Vagina (tissue), 2 donors: Measurements from ENCODE around the gene PCED1A. TPM values are rescaled to one million over a fixed set of nuclear protein-coding genes. Genes with fewer than 3 reads are reported as not detected.

Source experiments
- DNase-seq, 2 donors: peaks; one replicate each; pipeline ENCODE4 v3.0.0-alpha.2; 2017; ENCODE audit errors: extremely low spot score in 2 of 2
- H3K27ac ChIP-seq: fragments of 200-600 bp; sonication (generic); one replicate; pipeline ENCODE4 v1.5.1; 2019
- H3K27me3 ChIP-seq: fragments of 200-600 bp; sonication (generic); one replicate; pipeline ENCODE4 v1.5.1; 2019
- H3K36me3 ChIP-seq, 2 donors: fragments of 200-600 bp; sonication (generic); one replicate each; pipeline ENCODE4 v1.5.1; 2017 to 2019
- H3K4me1 ChIP-seq: fragments of 200-600 bp; sonication (generic); one replicate; pipeline ENCODE4 v1.5.1; 2019
- H3K4me3 ChIP-seq, 2 donors: fragments of 200-600 bp; sonication (generic); 1 replicate in 1 of 2; 2 replicates in 1 of 2; pipeline ENCODE4 v1.5.1; 2016 to 2019
- H3K9me3 ChIP-seq: fragments of 200-600 bp; sonication (generic); one replicate; pipeline ENCODE4 v1.5.1; 2019
- CTCF ChIP-seq, 3 experiments: fragments of 450-650 bp in 2 of 3; fragments of 200-600 bp in 1 of 3; sonication (generic) in 1 of 3; IDR thresholded peaks; one replicate each; pipeline ENCODE4 v1.5.1; 2017 to 2019; ENCODE audit warnings: antibody characterized with exemption in 3 of 3, mild to moderate bottlenecking in 2 of 3, moderate library complexity in 2 of 3
- POLR2A ChIP-seq, 2 donors: fragments of 450-650 bp; IDR thresholded peaks; one replicate each; pipeline ENCODE4 v1.6.1; 2017; ENCODE audit warnings: antibody characterized with exemption in 2 of 2, mild to moderate bottlenecking in 2 of 2, moderate library complexity in 2 of 2
- POLR2AphosphoS5 ChIP-seq, 2 donors: sonication (generic); formaldehyde crosslinking; IDR thresholded peaks; one replicate each; pipeline ENCODE4 v1.9.0; 2017; ENCODE audit warnings: antibody characterized with exemption in 2 of 2, mild to moderate bottlenecking in 2 of 2, low read depth in 1 of 2; ENCODE audit not compliant: insufficient read depth in 1 of 2
- intact Hi-C: fragments of 100-400 bp; cut with DNase I; formaldehyde crosslinking; loops from one replicate; pipeline ENCODE4 v1.15.1; 2023
- total RNA-seq: library from RNA; depleted of rRNA; stranded (reverse); fragments of >200 nt; gene quantifications from one replicate; pipeline ENCODE4 v1.2.3, GENCODE V29; 2016

Gene PCED1A
- total RNA-seq, 1 donor from 2014 or later: 22.1 TPM

- H3K27me3 ChIP-seq: no peaks in the 10 kb centered on the region
- DNase-seq: no peak
- no peak overlapping the region for H3K4me3 ChIP-seq
- peaks cover 0 to 4% of the 10 kb centered on the region in 2 donors for H3K36me3 ChIP-seq
- intact Hi-C loops: no loop called here
- TF ChIP-seq CTCF (IDR thresholded peaks at IDR 0.05) (no peak), POLR2A (IDR thresholded peaks at IDR 0.05) (no peak), POLR2AphosphoS5 (IDR thresholded peaks at IDR 0.05; ENCODE audit: insufficient read depth in 1 of 2, low read depth in 1 of 2) (no peak)
- H3K27ac ChIP-seq: peak overlapping the region; percentile 83
- no peaks in the 10 kb centered on the region for H3K9me3 ChIP-seq
- peaks cover 55% of the 10 kb centered on the region for H3K4me1 ChIP-seq
Measured at GRCh38 chr20:2871111-2871465, 30.6 kb upstream of the PCED1A start.

GRCh38 chr20:2869381-2869780 is 28.9 kb upstream of the PCED1A start:
- no peak for DNase-seq
- H3K36me3 ChIP-seq: peaks cover 0 to 20% of the 10 kb centered on the region in 2 donors
- H3K4me1 ChIP-seq: peaks cover 39% of the 10 kb centered on the region
- no peak overlapping the region for H3K4me3 ChIP-seq
- no peaks in the 10 kb centered on the region for H3K27me3 ChIP-seq
- H3K9me3 ChIP-seq: no peaks in the 10 kb centered on the region
- H3K27ac ChIP-seq: peak overlapping the region; percentile 53
- TF ChIP-seq POLR2A (IDR thresholded peaks at IDR 0.05): no peak
- TF ChIP-seq CTCF (IDR thresholded peaks at IDR 0.05): no peak
- TF ChIP-seq POLR2AphosphoS5 (IDR thresholded peaks at IDR 0.05; ENCODE audit: insufficient read depth in 1 of 2, low read depth in 1 of 2): no peak
- intact Hi-C loops: no loop called here

- DNase-seq: no peak
- peaks cover 28% of the 10 kb centered on the region for H3K4me1 ChIP-seq
- no peaks in the 10 kb centered on the region for H3K9me3 ChIP-seq
- no peak overlapping the region for H3K4me3 ChIP-seq
- TF ChIP-seq CTCF (IDR thresholded peaks at IDR 0.05): no peak
- no peak for TF ChIP-seq POLR2AphosphoS5 (IDR thresholded peaks at IDR 0.05; ENCODE audit: insufficient read depth in 1 of 2, low read depth in 1 of 2)
- TF ChIP-seq POLR2A (IDR thresholded peaks at IDR 0.05): no peak
- no peak overlapping the region for H3K27ac ChIP-seq
- intact Hi-C loops: no loop called here
- H3K36me3 ChIP-seq: peaks cover 0 to 34% of the 10 kb centered on the region in 2 donors
- no peaks in the 10 kb centered on the region for H3K27me3 ChIP-seq
Measured at GRCh38 chr20:2867081-2867864, 26.8 kb upstream of the PCED1A start.

GRCh38 chr20:2866236-2866635 is 25.8 kb upstream of the PCED1A start:
- no peak for DNase-seq
- intact Hi-C loops: no loop called here
- H3K9me3 ChIP-seq: no peaks in the 10 kb centered on the region
- no peak for TF ChIP-seq CTCF (IDR thresholded peaks at IDR 0.05)
- no peak for TF ChIP-seq POLR2AphosphoS5 (IDR thresholded peaks at IDR 0.05; ENCODE audit: insufficient read depth in 1 of 2, low read depth in 1 of 2)
- TF ChIP-seq POLR2A (IDR thresholded peaks at IDR 0.05): no peak
- H3K4me1 ChIP-seq: peaks cover 18% of the 10 kb centered on the region
- no peak overlapping the region for H3K27ac ChIP-seq
- no peak overlapping the region for H3K4me3 ChIP-seq
- H3K36me3 ChIP-seq: peaks cover 0 to 44% of the 10 kb centered on the region in 2 donors
- H3K27me3 ChIP-seq: no peaks in the 10 kb centered on the region

- no peaks in the 10 kb centered on the region for H3K9me3 ChIP-seq
- intact Hi-C loops: no loop called here
- no peaks in the 10 kb centered on the region for H3K27me3 ChIP-seq
- no peak overlapping the region for H3K27ac ChIP-seq
- no peak for DNase-seq
- peaks cover 12% of the 10 kb centered on the region for H3K4me1 ChIP-seq
- H3K36me3 ChIP-seq: peaks cover 0 to 50% of the 10 kb centered on the region in 2 donors
- H3K4me3 ChIP-seq: no peak overlapping the region
- TF ChIP-seq CTCF (IDR thresholded peaks at IDR 0.05) (no peak), POLR2AphosphoS5 (IDR thresholded peaks at IDR 0.05; ENCODE audit: insufficient read depth in 1 of 2, low read depth in 1 of 2) (no peak), POLR2A (IDR thresholded peaks at IDR 0.05) (no peak)
Measured at GRCh38 chr20:2865630-2866029, 25.2 kb upstream of the PCED1A start.
